GM19395 (cell line): ENCODE data around the gene RASL11A.
"Not testable (repeated sequence)": the region's sequence is repeated elsewhere in the genome, so short reads cannot be mapped to it uniquely, and the experiment has no call there.

Experiments
- ATAC-seq: cut with Tn5 transposase; IDR thresholded peaks from one replicate; pipeline ENCODE4 v1.9.1; 2021; ENCODE audit warnings: mild to moderate bottlenecking, moderate library complexity; ENCODE audit not compliant: unreplicated experiment

Gene RASL11A

GRCh38 chr13:27296496-27296895 lies 25.9 kb downstream of the RASL11A start:
- no peak for ATAC-seq

GRCh38 chr13:27298849-27299248 lies 28.2 kb downstream of the RASL11A start:
- ATAC-seq = no peak

- not testable (repeated sequence) for ATAC-seq
Measured at GRCh38 chr13:27300406-27300805, 29.8 kb downstream of the RASL11A start.

- no peak for ATAC-seq
Measured at GRCh38 chr13:27300941-27301586, 30.4 kb downstream of the RASL11A start.

- no peak for ATAC-seq
Measured at GRCh38 chr13:27302643-27303262, 32.1 kb downstream of the RASL11A start.

- ATAC-seq = no peak
Measured at GRCh38 chr13:27304099-27304498, 33.5 kb downstream of the RASL11A start.

- ATAC-seq = no peak
Measured at GRCh38 chr13:27304611-27305010, 34.0 kb downstream of the RASL11A start.

- no peak for ATAC-seq
Measured at GRCh38 chr13:27306364-27306763, 35.7 kb downstream of the RASL11A start.

- no peak for ATAC-seq
Measured at GRCh38 chr13:27308941-27309340, 38.3 kb downstream of the RASL11A start.

- ATAC-seq = no peak
Measured at GRCh38 chr13:27309401-27309958, 38.9 kb downstream of the RASL11A start.

- no peak for ATAC-seq
Measured at GRCh38 chr13:27309967-27310598, 39.5 kb downstream of the RASL11A start.

- no peak for ATAC-seq
Measured at GRCh38 chr13:27310946-27311345, 40.3 kb downstream of the RASL11A start.

- ATAC-seq = no peak
Measured at GRCh38 chr13:27311518-27312210, 41.0 kb downstream of the RASL11A start.

GRCh38 chr13:27313770-27314169 lies 43.1 kb downstream of the RASL11A start:
- ATAC-seq = no peak

GRCh38 chr13:27319404-27319803 lies 48.8 kb downstream of the RASL11A start:
- ATAC-seq = no peak

- no peak for ATAC-seq
Measured at GRCh38 chr13:27321468-27322431, 51.1 kb downstream of the RASL11A start.

- not testable (repeated sequence) for ATAC-seq
Measured at GRCh38 chr13:27322443-27322842, 51.8 kb downstream of the RASL11A start.
